IPS-20b (cell line): ENCODE measurements around the gene PIP5K1B.

Experiments used
- H3K27ac ChIP-seq: one replicate; pipeline ENCODE4 v1.5.1; 2013; ENCODE audit warnings: low read length
- H3K27me3 ChIP-seq: 2 replicates; pipeline ENCODE4 v1.6.1; 2013; ENCODE audit warnings: mild to moderate bottlenecking, low read length, inconsistent platforms; ENCODE audit not compliant: insufficient read depth
- H3K36me3 ChIP-seq: 2 replicates; pipeline ENCODE4 v1.6.1; 2013; ENCODE audit warnings: low read depth, mild to moderate bottlenecking, inconsistent platforms, low read length, moderate library complexity; ENCODE audit not compliant: insufficient read depth
- H3K4me1 ChIP-seq: 2 replicates; pipeline ENCODE4 v1.6.1; 2013; ENCODE audit warnings: mild to moderate bottlenecking, control low read depth, inconsistent platforms, low read length, moderate library complexity; ENCODE audit not compliant: insufficient read depth
- H3K4me3 ChIP-seq: 2 replicates; pipeline ENCODE4 v1.5.1; 2013; ENCODE audit warnings: mild to moderate bottlenecking, low read length, inconsistent platforms
- H3K9ac ChIP-seq: 2 replicates; pipeline ENCODE4 v1.6.1; 2013; ENCODE audit warnings: low read depth, mild to moderate bottlenecking, inconsistent platforms, low read length, moderate library complexity
- H3K9me3 ChIP-seq: 2 replicates; pipeline ENCODE4 v1.6.1; 2013; ENCODE audit warnings: mild to moderate bottlenecking, low read depth, low read length, inconsistent platforms; ENCODE audit not compliant: insufficient read depth

Gene PIP5K1B

DNA sequence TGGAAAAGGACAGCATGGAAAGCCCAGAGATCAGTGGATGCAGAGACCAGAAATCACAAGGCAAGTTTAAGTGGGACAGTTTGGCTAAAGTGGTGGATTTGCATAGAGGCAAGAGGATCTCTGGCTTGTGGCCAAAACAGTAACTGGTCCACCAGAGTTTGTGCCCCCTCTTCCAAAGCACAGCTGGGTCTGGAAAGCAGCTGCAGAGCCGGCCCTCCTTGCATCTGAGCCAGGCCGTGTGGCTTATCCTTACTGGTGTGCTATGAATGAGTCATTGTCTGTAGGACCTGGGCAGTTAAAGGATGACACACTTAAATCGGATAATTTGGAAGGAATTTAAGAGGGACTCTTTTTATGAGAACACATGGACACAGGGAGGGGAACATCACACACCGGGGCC is 146.6 kb downstream of the PIP5K1B start:
- Histone ChIP-seq H3K4me3 (no peak overlapping the region), H3K9me3 (no peaks in the 10 kb centered on the region), H3K4me1 (no peaks in the 10 kb centered on the region; the same call in 1 of the 2 replicates), H3K36me3 (no peaks in the 10 kb centered on the region), H3K9ac (no peak overlapping the region), H3K27ac (no peak overlapping the region), H3K27me3 (no peaks in the 10 kb centered on the region)

DNA sequence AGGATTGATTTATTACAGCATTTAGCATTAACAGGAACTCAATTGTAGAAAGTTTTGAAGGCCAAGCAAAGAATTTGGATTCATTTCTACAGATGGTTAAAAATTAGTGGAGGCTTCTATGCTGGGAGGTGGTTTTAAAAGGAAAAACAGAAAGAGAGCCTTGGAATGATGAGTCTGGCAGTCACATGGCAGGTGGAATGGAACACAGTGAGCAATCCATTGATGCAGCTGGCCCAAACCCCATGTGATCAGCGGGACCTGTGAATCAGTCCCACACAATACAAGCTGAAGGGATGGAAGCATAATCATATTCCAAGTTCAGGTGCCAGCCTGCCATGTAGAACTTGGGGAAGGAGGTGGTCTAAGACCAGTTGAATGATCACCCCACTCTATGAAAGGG is 147.9 kb downstream of the PIP5K1B start:
- H3K9me3 ChIP-seq: no peaks in the 10 kb centered on the region
- no peak overlapping the region for H3K27ac ChIP-seq
- no peak overlapping the region for H3K9ac ChIP-seq
- no peaks in the 10 kb centered on the region; the same call in 1 of the 2 replicates for H3K4me1 ChIP-seq
- no peak overlapping the region for H3K4me3 ChIP-seq
- no peaks in the 10 kb centered on the region for H3K36me3 ChIP-seq
- H3K27me3 ChIP-seq: no peaks in the 10 kb centered on the region

DNA sequence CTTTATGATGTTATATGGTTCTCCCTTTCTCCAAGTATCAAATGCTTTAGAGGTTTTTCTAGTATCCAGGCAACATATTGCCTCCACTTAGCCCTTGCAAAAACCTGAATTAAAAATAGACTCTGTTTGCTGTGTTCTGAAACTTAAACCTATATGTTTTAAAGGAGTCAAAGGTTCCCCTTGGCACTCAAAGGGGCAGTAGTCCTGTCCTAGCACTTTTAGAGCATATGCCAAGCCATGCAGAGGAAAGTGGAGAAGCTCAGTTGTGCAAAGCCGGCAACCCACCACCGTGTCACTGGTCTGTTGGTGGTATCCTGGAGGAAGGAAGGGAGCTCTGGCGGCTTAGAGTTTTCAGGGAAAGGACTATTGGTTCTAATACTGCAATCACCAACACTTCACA is 154.3 kb downstream of the PIP5K1B start:
- Histone ChIP-seq H3K36me3 (no peaks in the 10 kb centered on the region), H3K9ac (no peak overlapping the region), H3K4me1 (no peaks in the 10 kb centered on the region; the same call in 1 of the 2 replicates), H3K27me3 (no peaks in the 10 kb centered on the region), H3K4me3 (no peak overlapping the region), H3K9me3 (no peaks in the 10 kb centered on the region), H3K27ac (no peak overlapping the region)

DNA sequence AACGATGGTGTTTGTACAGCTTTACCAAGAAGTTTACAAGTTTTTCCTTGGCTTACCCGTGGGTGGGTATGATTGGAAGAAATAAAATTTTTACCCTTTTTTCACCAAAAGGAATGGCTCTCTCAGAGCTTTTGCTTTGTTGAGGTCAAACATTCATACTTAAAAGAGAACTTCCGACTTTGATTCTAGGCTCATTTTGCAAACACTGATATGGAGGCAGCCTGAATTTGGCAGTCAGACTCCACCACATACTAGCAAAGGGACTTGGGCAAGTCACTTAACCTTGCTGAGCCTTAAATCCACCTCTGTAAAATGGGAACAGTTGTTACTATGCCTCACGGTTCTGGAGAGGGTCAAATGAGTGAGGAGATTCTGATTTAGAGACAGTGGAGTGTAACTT is 155.4 kb downstream of the PIP5K1B start:
- Histone ChIP-seq H3K4me3 (no peak overlapping the region), H3K27me3 (no peaks in the 10 kb centered on the region)

DNA sequence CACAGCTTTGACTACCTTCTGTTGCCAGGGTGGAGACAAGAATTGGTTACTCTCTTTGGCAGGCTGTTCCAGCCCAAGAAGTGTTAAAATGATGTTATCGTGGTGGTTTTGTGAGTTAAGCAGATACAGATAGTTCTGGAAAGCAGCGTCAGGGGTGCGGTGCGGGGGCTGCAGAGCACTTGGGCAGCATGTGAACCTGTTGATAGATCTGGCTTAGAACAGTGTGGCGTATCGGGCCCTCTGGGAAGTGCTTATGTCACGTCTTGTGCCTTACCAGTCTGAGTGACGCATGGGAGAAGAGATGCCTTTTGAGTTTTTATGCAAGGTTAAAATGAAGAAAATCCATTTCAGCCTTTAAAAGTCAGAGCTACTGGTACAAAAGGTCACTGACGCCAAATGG is 156.4 kb downstream of the PIP5K1B start:
- H3K4me1 ChIP-seq: no peaks in the 10 kb centered on the region
- H3K27me3 ChIP-seq: no peaks in the 10 kb centered on the region
- no peak overlapping the region for H3K9ac ChIP-seq
- no peak overlapping the region for H3K4me3 ChIP-seq
- H3K36me3 ChIP-seq: no peaks in the 10 kb centered on the region
- H3K9me3 ChIP-seq: no peaks in the 10 kb centered on the region
- H3K27ac ChIP-seq: no peak overlapping the region

More for the DNA sequence above, 155.4 kb downstream of the PIP5K1B start:
- Histone ChIP-seq H3K4me1 (no peaks in the 10 kb centered on the region; the same call in 1 of the 2 replicates), H3K9ac (no peak overlapping the region), H3K27ac (no peak overlapping the region), H3K9me3 (no peaks in the 10 kb centered on the region), H3K36me3 (no peaks in the 10 kb centered on the region)

DNA sequence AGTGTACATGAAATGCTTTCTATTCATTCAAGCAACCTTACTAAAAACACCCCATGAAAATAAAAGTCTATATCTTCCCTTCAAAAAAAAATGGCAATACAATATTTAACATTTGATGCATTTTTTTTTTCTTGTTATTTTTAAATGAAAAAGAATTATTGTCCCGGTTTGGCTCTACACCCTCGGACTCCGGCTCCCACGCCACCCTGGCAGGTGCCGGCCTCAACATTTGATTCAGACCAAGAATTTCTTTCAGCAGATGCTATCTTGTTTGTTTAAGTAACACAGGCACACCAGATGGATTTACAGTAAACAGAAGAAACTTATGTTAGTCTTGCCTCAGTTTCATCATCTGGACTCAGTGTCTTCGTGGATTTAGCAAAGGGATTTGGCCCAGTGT is 162.0 kb downstream of the PIP5K1B start:
- H3K36me3 ChIP-seq: no peaks in the 10 kb centered on the region

DNA sequence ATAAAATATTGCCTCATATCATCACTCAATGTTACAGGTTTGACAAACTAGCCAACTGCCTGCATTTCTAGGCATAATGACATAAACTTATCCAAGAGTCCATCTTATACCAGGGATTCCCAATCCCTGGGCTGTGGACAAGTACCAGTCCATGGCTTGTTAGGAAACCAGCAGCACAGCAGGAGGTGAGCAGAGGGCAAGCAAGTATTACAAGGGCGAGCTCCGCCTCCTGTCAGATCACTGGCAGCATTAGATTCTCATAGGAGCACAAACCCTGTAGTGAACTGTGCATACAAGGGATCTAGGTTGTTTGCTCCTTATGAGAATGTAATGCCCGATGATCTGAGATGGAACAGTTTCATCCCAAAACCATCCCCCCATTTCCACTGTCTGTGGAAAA is 164.0 kb downstream of the PIP5K1B start:
- H3K27me3 ChIP-seq: no peaks in the 10 kb centered on the region

More for the DNA sequence above, 162.0 kb downstream of the PIP5K1B start:
- no peak overlapping the region for H3K4me3 ChIP-seq
- no peak overlapping the region for H3K27ac ChIP-seq
- H3K9ac ChIP-seq: no peak overlapping the region
- peaks cover 34% of the 10 kb centered on the region for H3K4me1 ChIP-seq
- no peaks in the 10 kb centered on the region for H3K27me3 ChIP-seq
- H3K9me3 ChIP-seq: no peaks in the 10 kb centered on the region

DNA sequence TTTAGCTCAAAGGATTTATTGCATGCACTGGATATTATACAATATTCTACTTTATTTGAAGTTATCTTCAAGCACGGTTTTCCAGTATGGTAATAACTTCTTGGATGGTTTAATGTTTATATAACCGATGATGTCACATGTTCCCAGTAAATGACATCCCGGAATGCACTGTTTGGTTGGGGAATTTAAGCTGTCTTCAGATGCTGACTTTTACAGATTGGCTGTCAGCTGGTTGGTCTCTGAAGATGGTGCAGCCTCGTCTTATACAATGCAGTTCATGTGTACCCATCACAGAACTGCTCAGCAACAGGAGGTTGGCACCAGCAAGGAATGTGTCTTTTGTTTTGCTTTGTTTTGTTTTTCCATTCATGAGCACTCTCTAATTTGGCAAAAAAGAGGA is 165.0 kb downstream of the PIP5K1B start:
- Histone ChIP-seq H3K4me1 (peaks cover 51% of the 10 kb centered on the region), H3K27me3 (no peaks in the 10 kb centered on the region), H3K27ac (peak overlapping the region; percentile 93), H3K9me3 (no peaks in the 10 kb centered on the region), H3K9ac (peak overlapping the region; percentile 77; the same call in 1 of the 2 replicates), H3K4me3 (no peak overlapping the region), H3K36me3 (no peaks in the 10 kb centered on the region)

More for the DNA sequence above, 164.0 kb downstream of the PIP5K1B start:
- Histone ChIP-seq H3K27ac (peak overlapping the region; percentile 20), H3K9ac (peak overlapping the region; percentile 37; the same call in 1 of the 2 replicates), H3K9me3 (no peaks in the 10 kb centered on the region), H3K36me3 (no peaks in the 10 kb centered on the region), H3K4me3 (peak overlapping the region; percentile 27; the same call in 1 of the 2 replicates), H3K4me1 (peaks cover 44% of the 10 kb centered on the region)

DNA sequence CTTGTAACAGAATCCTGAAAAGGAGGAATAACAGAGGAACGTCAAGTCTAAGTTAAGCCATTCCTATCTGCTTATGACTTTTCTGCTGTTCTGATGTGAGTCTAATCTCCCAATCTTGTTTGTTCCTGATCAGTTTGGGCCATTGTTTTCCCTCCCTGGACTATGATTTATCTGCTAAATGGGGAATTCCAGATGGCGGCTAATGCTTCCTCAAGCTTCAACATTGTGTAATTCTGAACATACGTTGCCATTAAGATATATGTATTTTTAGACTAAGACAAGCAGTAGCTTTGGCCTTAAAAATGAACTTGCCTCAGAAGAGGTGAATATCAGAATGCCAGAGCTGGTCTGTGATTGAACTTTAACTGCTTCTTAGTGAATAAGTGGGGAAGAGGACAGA is 166.2 kb downstream of the PIP5K1B start:
- Histone ChIP-seq H3K9ac (peak overlapping the region; percentile 77; the same call in 1 of the 2 replicates), H3K36me3 (no peaks in the 10 kb centered on the region), H3K4me1 (peaks cover 61% of the 10 kb centered on the region), H3K27ac (peak overlapping the region; percentile 93), H3K27me3 (no peaks in the 10 kb centered on the region), H3K9me3 (no peaks in the 10 kb centered on the region), H3K4me3 (no peak overlapping the region)

DNA sequence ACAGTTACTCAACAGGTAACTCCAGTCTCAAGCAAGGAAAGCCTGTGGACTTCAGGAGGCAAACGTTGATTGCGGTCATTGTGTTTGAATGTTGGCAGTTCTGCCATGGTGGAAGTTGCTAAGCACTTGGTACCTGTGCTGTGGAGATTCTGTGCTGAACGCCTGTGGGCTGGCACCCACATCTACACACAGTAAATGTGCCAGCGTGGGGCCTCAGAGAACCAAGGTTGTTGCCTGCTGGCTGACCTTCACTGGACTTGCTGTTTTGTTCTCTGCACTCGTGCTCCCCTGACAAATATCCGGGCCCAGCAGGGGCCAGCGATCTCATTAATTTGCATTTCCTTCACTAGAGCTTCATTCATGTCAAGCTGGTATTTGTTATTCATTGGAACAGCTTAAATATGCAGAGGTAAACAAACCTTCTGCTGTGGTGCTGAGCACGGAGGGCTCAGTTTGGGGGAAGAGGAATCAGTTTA is 167.0 kb downstream of the PIP5K1B start:
- peak overlapping the region; percentile 77 for H3K9ac ChIP-seq
- no peaks in the 10 kb centered on the region for H3K9me3 ChIP-seq
- no peaks in the 10 kb centered on the region for H3K36me3 ChIP-seq
- H3K4me3 ChIP-seq: peak overlapping the region; percentile 43
- H3K4me1 ChIP-seq: peaks cover 61% of the 10 kb centered on the region
- H3K27me3 ChIP-seq: no peaks in the 10 kb centered on the region
- peak overlapping the region; percentile 93 for H3K27ac ChIP-seq

DNA sequence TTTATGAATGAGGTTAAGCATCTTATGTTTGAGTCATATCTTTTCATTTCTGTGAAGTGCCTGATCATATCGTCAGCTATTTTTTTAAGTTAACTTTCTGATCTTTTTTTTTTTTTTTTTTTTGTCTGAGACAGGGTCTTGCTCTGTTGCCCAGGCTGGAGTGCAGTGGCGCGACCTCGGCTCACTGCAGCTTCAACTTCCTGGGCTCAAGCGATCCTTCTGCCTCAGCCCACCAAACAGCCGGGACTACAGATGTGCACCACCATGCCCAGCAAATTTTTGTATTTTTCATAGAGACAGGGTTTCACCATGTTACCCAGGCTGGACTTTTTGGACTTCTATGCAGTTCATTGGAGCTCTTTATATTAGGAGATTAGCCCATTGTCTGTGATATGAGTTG is 168.1 kb downstream of the PIP5K1B start:
- H3K4me1 ChIP-seq: peaks cover 61% of the 10 kb centered on the region
- H3K27me3 ChIP-seq: no peaks in the 10 kb centered on the region
- H3K27ac ChIP-seq: peak overlapping the region; percentile 88
- H3K36me3 ChIP-seq: no peaks in the 10 kb centered on the region
- H3K9ac ChIP-seq: peak overlapping the region; percentile 61; the same call in 1 of the 2 replicates
- H3K4me3 ChIP-seq: no peak overlapping the region
- no peaks in the 10 kb centered on the region for H3K9me3 ChIP-seq

DNA sequence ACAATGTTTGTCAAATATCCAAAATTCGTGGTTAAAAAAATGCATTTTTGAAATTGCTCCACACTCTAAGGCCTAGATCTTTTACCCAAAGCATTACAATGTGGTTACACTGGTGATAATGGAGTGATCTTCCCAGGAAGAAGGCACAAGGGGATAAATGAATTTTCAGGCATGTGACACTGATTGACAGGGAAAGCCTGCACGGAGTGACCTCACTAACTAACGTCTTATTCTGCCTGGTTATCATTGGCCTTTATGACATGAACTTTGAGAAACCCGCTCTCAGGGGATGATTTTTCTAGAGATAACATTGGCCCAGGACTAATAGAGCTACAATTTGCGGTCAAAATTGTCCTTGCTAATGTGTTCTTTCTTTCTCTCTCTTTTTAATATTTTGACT is 171.2 kb downstream of the PIP5K1B start:
- H3K36me3 ChIP-seq: no peaks in the 10 kb centered on the region
- H3K4me3 ChIP-seq: no peak overlapping the region
- no peaks in the 10 kb centered on the region for H3K9me3 ChIP-seq
- H3K9ac ChIP-seq: no peak overlapping the region
- peaks cover 35% of the 10 kb centered on the region for H3K4me1 ChIP-seq
- no peaks in the 10 kb centered on the region for H3K27me3 ChIP-seq
- no peak overlapping the region for H3K27ac ChIP-seq
